Activated CD4-positive, alpha-beta T cell treated with anti-CD3 and anti-CD28 coated beads, Interleukin-2, amount 50 U/mL, for 4 hours (primary cell): ENCODE measurements around the gene SRXN1.
"Not testable (repeated sequence)": the region's sequence is repeated elsewhere in the genome, so short reads cannot be mapped to it uniquely, and the experiment has no call there.

ENCODE experiments used
- DNase-seq, 2 experiments: peaks; one replicate each; pipeline ENCODE4 v3.0.0-alpha.2; 2020

SRXN1 gene

GRCh38 chr20:653590-654416 lies 803 bp upstream of the SRXN1 start:
- no peak for DNase-seq

- no peak for DNase-seq
Observed at GRCh38 chr20:652615-653109, 338 bp downstream of the SRXN1 start.

GRCh38 chr20:651713-652614 lies 1.0 kb downstream of the SRXN1 start:
- DNase-seq = no peak

GRCh38 chr20:650954-651353 lies 2.0 kb downstream of the SRXN1 start:
- DNase-seq = no peak

- DNase-seq = no peak
Observed at GRCh38 chr20:650281-650680, 2.7 kb downstream of the SRXN1 start.

GRCh38 chr20:647479-648019 lies 5.5 kb downstream of the SRXN1 start:
- no peak for DNase-seq

GRCh38 chr20:646868-647233 lies 6.1 kb downstream of the SRXN1 start:
- no peak for DNase-seq

- DNase-seq = no peak
Observed at GRCh38 chr20:646107-646867, 6.7 kb downstream of the SRXN1 start.

GRCh38 chr20:645318-646106 lies 7.5 kb downstream of the SRXN1 start:
- peak; percentile 36 to 41 for DNase-seq

GRCh38 chr20:644692-645317 lies 8.2 kb downstream of the SRXN1 start:
- no peak for DNase-seq

- no peak for DNase-seq
Observed at GRCh38 chr20:642398-643174, 10.4 kb downstream of the SRXN1 start.

GRCh38 chr20:642013-642397 lies 11.0 kb downstream of the SRXN1 start:
- not testable (repeated sequence) for DNase-seq

GRCh38 chr20:641516-641875 lies 11.5 kb downstream of the SRXN1 start:
- DNase-seq = no peak

GRCh38 chr20:640674-641515 lies 12.1 kb downstream of the SRXN1 start:
- no peak for DNase-seq

GRCh38 chr20:638579-638978 lies 14.4 kb downstream of the SRXN1 start:
- DNase-seq = no peak

GRCh38 chr20:637559-637958 lies 15.4 kb downstream of the SRXN1 start:
- no peak for DNase-seq

GRCh38 chr20:635893-636338 lies 17.1 kb downstream of the SRXN1 start:
- DNase-seq = no peak

GRCh38 chr20:635028-635892 lies 17.7 kb downstream of the SRXN1 start:
- no peak for DNase-seq
